NT2/D1 (cell line): ENCODE results near the gene PLEKHG5.

Source experiments
- DNase-seq: peaks from one replicate; pipeline ENCODE4 v3.0.0-alpha.2; 2011; ENCODE audit warnings: low read depth, low spot score
- H3K27me3 ChIP-seq: 2 replicates; pipeline ENCODE4 v1.6.0; 2011; ENCODE audit warnings: mild to moderate bottlenecking; ENCODE audit not compliant: insufficient read length, insufficient read depth
- H3K36me3 ChIP-seq: 2 replicates; pipeline ENCODE4 v1.6.1; 2011; ENCODE audit warnings: mild to moderate bottlenecking, low read length, mixed read lengths; ENCODE audit not compliant: insufficient read depth, insufficient read length
- H3K4me1 ChIP-seq: 2 replicates; pipeline ENCODE4 v1.5.1; 2011; ENCODE audit not compliant: insufficient read depth, insufficient read length
- H3K4me3 ChIP-seq: 2 replicates; pipeline ENCODE4 v1.5.1; 2011; ENCODE audit warnings: low read depth; ENCODE audit not compliant: insufficient read length
- H3K9ac ChIP-seq: 2 replicates; pipeline ENCODE4 v1.6.0; 2011; ENCODE audit warnings: low read depth; ENCODE audit not compliant: insufficient read length
- H3K9me3 ChIP-seq: 2 replicates; pipeline ENCODE4 v1.5.1; 2011; ENCODE audit warnings: mild to moderate bottlenecking, low read length; ENCODE audit not compliant: insufficient read depth
- SUZ12 ChIP-seq: IDR thresholded peaks from 2 replicates; pipeline ENCODE4 v1.6.1; 2011; ENCODE audit not compliant: insufficient read length, insufficient read depth; ENCODE audit errors: extremely low read depth
- YY1 ChIP-seq: IDR thresholded peaks from 2 replicates; pipeline ENCODE4 v1.6.1; 2011; ENCODE audit not compliant: insufficient read length, insufficient read depth
- ZNF274 ChIP-seq: IDR thresholded peaks from 2 replicates; pipeline ENCODE4 v1.6.1; 2011; ENCODE audit warnings: mild to moderate bottlenecking, low read depth, low read length

The PLEKHG5 gene

DNA sequence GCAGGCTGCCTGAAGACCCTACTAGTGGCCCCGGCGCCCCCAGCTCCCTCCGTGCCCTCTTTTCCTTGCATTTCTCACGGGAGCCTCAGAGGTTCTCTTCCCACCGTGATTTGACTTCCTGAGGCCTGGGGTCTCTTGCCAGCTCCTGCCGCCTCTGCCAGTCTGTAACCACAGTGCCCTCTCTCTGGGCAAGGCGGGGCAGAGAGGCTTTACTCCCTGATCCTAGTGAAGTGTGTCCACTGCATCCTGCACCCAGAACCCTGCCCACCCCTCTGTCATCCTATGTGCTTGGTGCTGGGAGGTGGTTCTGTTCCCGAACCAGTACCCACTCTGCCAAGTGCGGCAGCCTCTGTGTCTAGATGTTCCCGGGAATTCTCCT is 64.5 kb downstream of the PLEKHG5 start:
- Histone ChIP-seq H3K9me3 (no peaks in the 10 kb centered on the region), H3K27me3 (peaks cover 40% of the 10 kb centered on the region), H3K9ac (no peak overlapping the region), H3K36me3 (no peaks in the 10 kb centered on the region), H3K4me1 (peaks cover 2% of the 10 kb centered on the region), H3K4me3 (no peak overlapping the region)
- TF ChIP-seq SUZ12 (no peak), YY1 (no peak), ZNF274 (no peak)
- DNase-seq, result no peak

DNA sequence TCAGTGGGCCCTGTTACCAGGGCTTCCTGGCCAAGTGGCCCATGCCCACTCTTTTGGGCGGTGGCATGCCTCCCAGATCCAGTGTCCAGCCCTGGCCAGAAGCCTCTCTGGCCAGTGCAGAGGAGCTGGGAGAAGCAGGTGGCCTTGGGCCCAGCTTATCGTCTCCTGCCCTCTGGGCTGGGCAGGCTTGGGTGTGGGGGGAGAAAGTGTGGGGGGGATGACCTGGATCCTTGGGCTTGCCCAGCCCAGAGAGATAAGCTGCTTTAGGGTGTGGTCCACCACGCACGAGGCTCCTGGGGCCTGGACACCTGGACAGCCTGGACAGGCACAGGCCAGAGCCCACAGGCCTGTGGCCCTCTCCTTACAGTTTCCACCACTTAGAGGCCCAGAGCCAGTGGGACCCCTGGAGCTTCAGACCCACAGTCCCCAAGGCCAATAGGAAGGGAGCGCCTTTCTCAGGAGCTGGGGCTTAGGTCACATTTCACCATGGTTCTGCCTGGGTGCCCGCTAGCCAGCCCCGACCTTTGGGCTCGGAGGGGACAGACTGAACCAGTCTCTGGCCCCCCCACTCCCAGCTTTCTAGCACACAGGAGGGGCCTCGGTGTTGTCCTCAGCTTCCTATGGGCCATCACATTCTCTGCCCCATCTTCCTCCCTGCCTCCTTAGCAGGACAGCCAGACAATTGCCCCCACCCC is 65.0 kb downstream of the PLEKHG5 start:
- no peak for DNase-seq
- TF ChIP-seq YY1 (no peak), ZNF274 (no peak), SUZ12 (no peak)
- Histone ChIP-seq H3K27me3 (peaks cover 46% of the 10 kb centered on the region), H3K4me1 (peaks cover 2% of the 10 kb centered on the region), H3K9ac (no peak overlapping the region), H3K9me3 (no peaks in the 10 kb centered on the region), H3K36me3 (no peaks in the 10 kb centered on the region), H3K4me3 (no peak overlapping the region)

DNA sequence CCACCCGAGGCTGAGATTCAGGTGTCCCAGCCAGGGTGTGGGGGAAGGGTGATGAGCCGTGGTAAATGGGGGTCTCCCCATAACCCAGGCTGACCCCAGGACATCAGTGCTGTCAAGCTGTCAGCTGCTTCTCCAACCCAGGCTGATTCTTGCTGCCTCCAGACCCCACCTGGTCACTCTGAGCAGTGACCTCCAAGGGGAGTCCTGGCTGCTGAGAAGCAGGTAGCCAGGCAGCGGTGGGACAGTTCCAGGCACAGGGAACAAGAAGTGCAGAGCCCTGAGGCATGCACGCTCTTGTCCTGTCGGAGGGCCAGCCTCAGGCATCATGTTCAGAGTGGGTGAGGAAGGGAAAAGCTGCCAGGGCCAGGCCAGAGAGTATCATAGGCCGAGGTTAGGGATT is 65.8 kb downstream of the PLEKHG5 start:
- Histone ChIP-seq H3K4me1 (no peaks in the 10 kb centered on the region), H3K36me3 (no peaks in the 10 kb centered on the region), H3K9me3 (no peaks in the 10 kb centered on the region), H3K27me3 (peaks cover 53% of the 10 kb centered on the region), H3K9ac (no peak overlapping the region), H3K4me3 (no peak overlapping the region)
- DNase-seq, result no peak
- TF ChIP-seq YY1 (no peak), SUZ12 (no peak), ZNF274 (no peak)

DNA sequence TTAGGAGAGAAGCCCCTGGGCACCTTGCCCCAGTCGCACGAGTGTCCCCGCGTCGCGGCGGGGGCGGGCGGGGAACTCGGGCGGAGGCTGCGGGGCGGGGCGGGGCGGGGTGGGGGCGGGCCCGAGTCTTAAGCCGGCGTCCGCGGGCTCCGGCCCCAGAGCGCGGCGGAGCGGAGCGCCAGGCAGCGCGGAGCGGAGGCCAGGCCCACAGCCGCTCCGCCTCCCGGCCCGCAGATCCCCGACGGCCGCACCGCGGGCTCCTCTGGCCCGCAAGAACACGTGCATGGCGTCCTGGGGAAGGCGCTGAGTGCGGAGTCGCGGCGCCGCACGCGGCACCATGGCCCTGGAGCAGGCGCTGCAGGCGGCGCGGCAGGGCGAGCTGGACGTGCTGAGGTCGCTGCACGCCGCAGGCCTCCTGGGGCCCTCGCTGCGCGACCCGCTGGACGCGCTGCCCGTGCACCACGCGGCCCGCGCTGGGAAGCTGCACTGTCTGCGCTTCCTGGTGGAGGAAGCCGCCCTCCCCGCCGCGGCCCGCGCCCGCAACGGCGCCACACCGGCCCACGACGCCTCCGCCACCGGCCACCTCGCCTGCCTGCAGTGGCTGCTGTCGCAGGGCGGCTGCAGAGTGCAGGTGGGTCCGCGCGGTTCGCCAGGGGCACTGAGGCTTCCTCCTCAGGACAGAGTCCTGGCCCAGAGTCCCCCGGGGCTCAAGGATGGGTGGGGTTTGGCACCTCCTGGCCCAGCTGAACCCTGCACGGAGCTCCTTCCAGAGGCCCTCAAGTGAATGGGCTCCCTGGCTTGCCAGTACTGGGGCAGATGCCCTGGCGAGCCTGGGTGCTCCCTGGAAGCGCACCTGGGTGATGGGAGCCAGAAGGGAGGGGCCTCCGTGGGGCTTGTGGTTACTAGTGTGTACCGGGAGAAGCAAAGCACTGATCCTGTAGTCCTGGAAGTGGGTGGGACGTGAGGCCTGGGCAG is 66.6 kb downstream of the PLEKHG5 start, which contains the start of gene ESPN:
Gene ESPN, plus strand, starts transcription at position 158 of the 975 bp plus-strand sequence. Its CDS starts 180 bp downstream, at position 338.
- DNase-seq, result no peak
- H3K36me3 ChIP-seq, result no peaks in the 10 kb centered on the region
- peak within 1 kb of the TSS; percentile 32 for H3K9ac ChIP-seq
- peak within 1 kb of the TSS; percentile 4 for H3K4me3 ChIP-seq
- no peak for TF ChIP-seq SUZ12
- TF ChIP-seq YY1, result no peak
- no peak for TF ChIP-seq ZNF274
- no peaks in the 10 kb centered on the region for H3K4me1 ChIP-seq
- H3K27me3 ChIP-seq, result peaks cover 61% of the 10 kb centered on the region
- no peaks in the 10 kb centered on the region for H3K9me3 ChIP-seq

DNA sequence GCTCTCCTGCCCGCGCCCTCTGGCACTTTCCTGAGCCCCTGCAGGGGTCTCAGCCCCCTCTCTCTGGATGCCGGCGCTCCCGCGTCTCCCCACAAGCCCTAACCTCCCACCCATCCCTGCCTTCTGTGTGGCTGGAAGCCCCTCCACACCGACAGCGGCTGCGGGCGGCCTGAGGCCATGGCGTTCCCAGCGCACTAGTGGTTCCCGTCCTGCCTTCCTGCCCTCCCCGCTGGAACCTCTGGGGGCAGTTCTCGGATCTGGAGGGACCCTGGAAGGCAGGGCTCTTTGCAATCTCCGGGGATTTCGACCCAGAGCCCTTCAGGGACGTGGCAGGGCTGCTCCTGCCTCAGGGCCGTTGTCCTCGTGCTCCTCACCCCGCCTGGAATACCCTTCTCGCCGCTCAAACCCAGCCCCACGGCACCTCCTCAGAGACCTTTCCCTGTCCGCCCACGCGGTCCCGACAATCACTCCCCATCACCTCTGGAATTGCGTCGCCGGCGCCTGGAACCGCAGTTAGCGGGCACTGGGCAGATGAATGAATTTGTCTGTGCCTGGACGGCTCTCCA is 67.4 kb downstream of the PLEKHG5 start:
- Histone ChIP-seq H3K4me1 (no peaks in the 10 kb centered on the region), H3K4me3 (no peak overlapping the region), H3K27me3 (peaks cover 64% of the 10 kb centered on the region), H3K9ac (no peak overlapping the region), H3K9me3 (no peaks in the 10 kb centered on the region), H3K36me3 (no peaks in the 10 kb centered on the region)
- DNase-seq, result no peak
- TF ChIP-seq ZNF274 (no peak), YY1 (no peak), SUZ12 (no peak)

DNA sequence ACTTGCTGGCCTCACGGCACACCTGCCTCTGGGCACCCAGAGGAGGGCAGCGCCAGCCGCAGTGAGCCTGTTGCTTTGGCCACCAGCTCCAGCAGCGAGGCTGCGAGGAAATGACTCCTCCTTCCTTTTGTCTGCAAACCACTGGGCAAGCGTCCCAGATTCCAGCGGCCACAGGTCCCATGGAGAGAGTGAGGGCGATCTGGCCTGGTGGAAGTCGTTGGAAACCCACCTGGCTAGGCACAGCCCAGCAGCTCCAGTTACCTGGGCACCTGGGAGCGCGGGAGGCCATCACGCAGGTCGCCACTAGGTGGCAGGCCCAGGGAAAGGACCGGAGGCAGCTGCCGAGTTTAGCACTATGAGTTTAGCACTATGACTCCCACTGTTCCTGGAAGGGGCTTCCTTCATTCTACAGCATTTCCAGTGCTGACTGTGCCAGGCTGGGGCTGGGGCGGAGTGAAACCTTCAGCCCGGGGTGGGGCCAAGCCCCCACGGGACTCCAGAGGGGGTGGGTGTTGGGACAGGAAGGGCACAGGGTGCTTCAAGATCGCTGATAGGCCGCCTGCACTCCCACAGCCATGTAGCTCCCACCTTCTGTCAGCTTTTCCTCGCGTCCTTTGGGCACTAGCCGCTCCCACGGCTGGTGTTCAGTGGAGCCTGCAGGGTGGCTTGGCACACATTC is 68.0 kb downstream of the PLEKHG5 start:
- no peak overlapping the region for H3K9ac ChIP-seq
- no peaks in the 10 kb centered on the region for H3K4me1 ChIP-seq
- TF ChIP-seq ZNF274 (no peak), YY1 (no peak), SUZ12 (no peak)
- H3K9me3 ChIP-seq, result no peaks in the 10 kb centered on the region
- H3K36me3 ChIP-seq, result no peaks in the 10 kb centered on the region
- no peak overlapping the region for H3K4me3 ChIP-seq
- DNase-seq, result no peak
- H3K27me3 ChIP-seq, result peaks cover 71% of the 10 kb centered on the region

DNA sequence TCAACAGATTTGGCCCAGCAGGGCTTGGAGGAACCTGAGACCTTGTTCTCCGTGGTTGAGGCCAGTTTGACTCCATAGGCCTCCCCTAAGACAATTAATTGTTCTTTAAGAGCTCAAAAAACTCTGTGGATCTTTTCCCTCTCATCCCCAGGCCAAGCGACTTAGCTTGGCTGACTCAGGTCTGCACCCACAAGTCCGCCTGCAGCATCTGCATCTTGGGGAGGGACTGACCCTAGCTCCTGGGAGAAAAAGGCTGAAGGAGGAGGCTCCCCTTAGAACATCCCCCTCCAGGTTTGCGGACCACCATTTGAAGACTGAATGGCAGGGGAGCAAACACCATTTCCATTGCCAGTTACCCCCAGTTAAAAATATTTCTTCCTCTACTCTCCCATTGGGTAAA is 70.2 kb downstream of the PLEKHG5 start:
- TF ChIP-seq ZNF274 (no peak), YY1 (no peak), SUZ12 (no peak)
- Histone ChIP-seq H3K4me3 (no peak overlapping the region), H3K36me3 (no peaks in the 10 kb centered on the region), H3K27me3 (peaks cover 89% of the 10 kb centered on the region), H3K4me1 (no peaks in the 10 kb centered on the region), H3K9me3 (no peaks in the 10 kb centered on the region), H3K9ac (no peak overlapping the region)
- DNase-seq, result no peak
